ENCODE data around the gene IPO8.
"Not testable (repeated sequence)": the region's sequence is repeated elsewhere in the genome, so short reads cannot be mapped to it uniquely, and the experiment has no call there.

IPO8 gene

GRCh38 chr12:30599608-30600007, 96.1 kb downstream of the IPO8 start:
- no peak overlapping the region for H3K4me2 ChIP-seq (ENCODE audit: low read length)
- H2BK5ac ChIP-seq (ENCODE audit: low read length), result no peak overlapping the region
- H3K4ac ChIP-seq (ENCODE audit: low read depth, low read length), result no peak overlapping the region
- no peak overlapping the region for H4K5ac ChIP-seq (ENCODE audit: low read length)
- H3K79me1 ChIP-seq (ENCODE audit: low read length), result no peaks in the 10 kb centered on the region
- no peak overlapping the region for H4K8ac ChIP-seq (ENCODE audit: low read depth, low read length)
- no peak overlapping the region for H3K27ac ChIP-seq (ENCODE audit: low read depth, low read length)
- no peak overlapping the region for H3K23ac ChIP-seq (ENCODE audit: low read length)
- H2AK5ac ChIP-seq (ENCODE audit: low read length), result no peak overlapping the region
- no peak overlapping the region for H2BK15ac ChIP-seq (replicated peaks; ENCODE audit: low read depth)
- H3K4me1 ChIP-seq (ENCODE audit: control insufficient read depth, low read depth, low read length), result no peaks in the 10 kb centered on the region
- H2BK120ac ChIP-seq (ENCODE audit: low read depth, low read length), result no peak overlapping the region
- WGBS (ENCODE audit: extremely low coverage, insufficient coverage, low lambda C conversion rate), result no CpG with 5 or more reads among the region's 2 CpGs
- H3K79me2 ChIP-seq (ENCODE audit: control insufficient read depth, insufficient read depth, low read length), result no peaks in the 10 kb centered on the region
- H3K27me3 ChIP-seq (ENCODE audit: insufficient read depth, low read length, poor library complexity), result no peaks in the 10 kb centered on the region
- no peak overlapping the region for H3K9ac ChIP-seq (ENCODE audit: low read length)
- no peak overlapping the region for H3K4me3 ChIP-seq (ENCODE audit: low read length)
- DNase-seq, result no peak
- no peak overlapping the region for H3K18ac ChIP-seq (ENCODE audit: low read length)
- no peaks in the 10 kb centered on the region for H3K36me3 ChIP-seq (ENCODE audit: control insufficient read depth, insufficient read depth, low read length)
- no peak overlapping the region for H3K56ac ChIP-seq (ENCODE audit: low read length)

- H2BK5ac ChIP-seq (ENCODE audit: low read length), result no peak overlapping the region
- H4K8ac ChIP-seq (ENCODE audit: low read depth, low read length), result no peak overlapping the region
- H3K56ac ChIP-seq (ENCODE audit: low read length), result no peak overlapping the region
- no peak overlapping the region for H4K5ac ChIP-seq (ENCODE audit: low read length)
- WGBS (ENCODE audit: extremely low coverage, insufficient coverage, low lambda C conversion rate), result no CpG with 5 or more reads among the region's 7 CpGs
- H3K79me2 ChIP-seq (ENCODE audit: control insufficient read depth, insufficient read depth, low read length), result no peaks in the 10 kb centered on the region
- H2BK120ac ChIP-seq (ENCODE audit: low read depth, low read length), result no peak overlapping the region
- no peak overlapping the region for H3K23ac ChIP-seq (ENCODE audit: low read length)
- no peak overlapping the region for H2BK15ac ChIP-seq (replicated peaks; ENCODE audit: low read depth)
- no peak for DNase-seq
- H3K9ac ChIP-seq (ENCODE audit: low read length), result no peak overlapping the region
- no peak overlapping the region for H3K4ac ChIP-seq (ENCODE audit: low read depth, low read length)
- H2AK5ac ChIP-seq (ENCODE audit: low read length), result no peak overlapping the region
- no peaks in the 10 kb centered on the region for H3K4me1 ChIP-seq (ENCODE audit: control insufficient read depth, low read depth, low read length)
- H3K4me2 ChIP-seq (ENCODE audit: low read length), result no peak overlapping the region
- no peak overlapping the region for H3K4me3 ChIP-seq (ENCODE audit: low read length)
- H3K18ac ChIP-seq (ENCODE audit: low read length), result no peak overlapping the region
- no peaks in the 10 kb centered on the region for H3K79me1 ChIP-seq (ENCODE audit: low read length)
- no peaks in the 10 kb centered on the region for H3K36me3 ChIP-seq (ENCODE audit: control insufficient read depth, insufficient read depth, low read length)
- no peaks in the 10 kb centered on the region for H3K27me3 ChIP-seq (ENCODE audit: insufficient read depth, low read length, poor library complexity)
- no peak overlapping the region for H3K27ac ChIP-seq (ENCODE audit: low read depth, low read length)
These were observed 96.8 kb downstream of the IPO8 start for GRCh38 chr12:30598889-30599288.

- WGBS (ENCODE audit: extremely low coverage, insufficient coverage, low lambda C conversion rate), result no CpG with 5 or more reads among the region's 5 CpGs
- Histone ChIP-seq H3K4me1 (ENCODE audit: control insufficient read depth, low read depth, low read length) (no peaks in the 10 kb centered on the region), H3K23ac (ENCODE audit: low read length) (no peak overlapping the region), H2BK120ac (ENCODE audit: low read depth, low read length) (no peak overlapping the region), H3K27me3 (ENCODE audit: insufficient read depth, low read length, poor library complexity) (no peaks in the 10 kb centered on the region), H3K4me3 (ENCODE audit: low read length) (no peak overlapping the region), H2BK5ac (ENCODE audit: low read length) (no peak overlapping the region), H2BK15ac (replicated peaks; ENCODE audit: low read depth) (no peak overlapping the region), H3K79me2 (ENCODE audit: control insufficient read depth, insufficient read depth, low read length) (no peaks in the 10 kb centered on the region), H2AK5ac (ENCODE audit: low read length) (no peak overlapping the region), H4K5ac (ENCODE audit: low read length) (no peak overlapping the region), H3K9ac (ENCODE audit: low read length) (no peak overlapping the region), H3K4me2 (ENCODE audit: low read length) (no peak overlapping the region), H3K27ac (ENCODE audit: low read depth, low read length) (no peak overlapping the region), H3K4ac (ENCODE audit: low read depth, low read length) (no peak overlapping the region), H3K18ac (ENCODE audit: low read length) (no peak overlapping the region), H3K36me3 (ENCODE audit: control insufficient read depth, insufficient read depth, low read length) (no peaks in the 10 kb centered on the region), H3K79me1 (ENCODE audit: low read length) (no peaks in the 10 kb centered on the region), H4K8ac (ENCODE audit: low read depth, low read length) (no peak overlapping the region), H3K56ac (ENCODE audit: low read length) (no peak overlapping the region)
- DNase-seq, result no peak
These were observed 99.9 kb downstream of the IPO8 start for GRCh38 chr12:30595742-30596141.

- no peak overlapping the region for H3K56ac ChIP-seq (ENCODE audit: low read length)
- H3K4me1 ChIP-seq (ENCODE audit: control insufficient read depth, low read depth, low read length), result no peaks in the 10 kb centered on the region
- no peak overlapping the region for H3K18ac ChIP-seq (ENCODE audit: low read length)
- H4K8ac ChIP-seq (ENCODE audit: low read depth, low read length), result no peak overlapping the region
- WGBS (ENCODE audit: extremely low coverage, insufficient coverage, low lambda C conversion rate), result no CpG with 5 or more reads among the region's 1 CpG
- no peak overlapping the region for H2AK5ac ChIP-seq (ENCODE audit: low read length)
- H3K4me3 ChIP-seq (ENCODE audit: low read length), result no peak overlapping the region
- H3K9ac ChIP-seq (ENCODE audit: low read length), result no peak overlapping the region
- no peaks in the 10 kb centered on the region for H3K79me2 ChIP-seq (ENCODE audit: control insufficient read depth, insufficient read depth, low read length)
- H3K4ac ChIP-seq (ENCODE audit: low read depth, low read length), result no peak overlapping the region
- H2BK5ac ChIP-seq (ENCODE audit: low read length), result no peak overlapping the region
- H3K27me3 ChIP-seq (ENCODE audit: insufficient read depth, low read length, poor library complexity), result no peaks in the 10 kb centered on the region
- no peak overlapping the region for H2BK15ac ChIP-seq (replicated peaks; ENCODE audit: low read depth)
- no peaks in the 10 kb centered on the region for H3K36me3 ChIP-seq (ENCODE audit: control insufficient read depth, insufficient read depth, low read length)
- H3K27ac ChIP-seq (ENCODE audit: low read depth, low read length), result no peak overlapping the region
- no peak for DNase-seq
- no peak overlapping the region for H3K23ac ChIP-seq (ENCODE audit: low read length)
- H2BK120ac ChIP-seq (ENCODE audit: low read depth, low read length), result no peak overlapping the region
- no peak overlapping the region for H4K5ac ChIP-seq (ENCODE audit: low read length)
- H3K79me1 ChIP-seq (ENCODE audit: low read length), result no peaks in the 10 kb centered on the region
- no peak overlapping the region for H3K4me2 ChIP-seq (ENCODE audit: low read length)
These were observed 101.2 kb downstream of the IPO8 start for GRCh38 chr12:30594509-30594908.

- not testable (repeated sequence) for H3K36me3 ChIP-seq (ENCODE audit: control insufficient read depth, insufficient read depth, low read length); H3K27ac ChIP-seq (ENCODE audit: low read depth, low read length); H4K8ac ChIP-seq (ENCODE audit: low read depth, low read length); H3K27me3 ChIP-seq (ENCODE audit: insufficient read depth, low read length, poor library complexity); H3K23ac ChIP-seq (ENCODE audit: low read length); H3K4me1 ChIP-seq (ENCODE audit: control insufficient read depth, low read depth, low read length); H2AK5ac ChIP-seq (ENCODE audit: low read length); H2BK120ac ChIP-seq (ENCODE audit: low read depth, low read length); H4K5ac ChIP-seq (ENCODE audit: low read length); H3K4ac ChIP-seq (ENCODE audit: low read depth, low read length); H3K4me3 ChIP-seq (ENCODE audit: low read length); H2BK15ac ChIP-seq (replicated peaks; ENCODE audit: low read depth); H3K4me2 ChIP-seq (ENCODE audit: low read length); H3K18ac ChIP-seq (ENCODE audit: low read length); H3K79me2 ChIP-seq (ENCODE audit: control insufficient read depth, insufficient read depth, low read length); H3K79me1 ChIP-seq (ENCODE audit: low read length); H3K56ac ChIP-seq (ENCODE audit: low read length); H3K9ac ChIP-seq (ENCODE audit: low read length); H2BK5ac ChIP-seq (ENCODE audit: low read length); DNase-seq
- no CpG with 5 or more reads among the region's 13 CpGs for WGBS (ENCODE audit: extremely low coverage, insufficient coverage, low lambda C conversion rate)
These were observed 107.1 kb downstream of the IPO8 start for GRCh38 chr12:30588572-30588971.

- Histone ChIP-seq H2BK5ac (ENCODE audit: low read length) (no peak overlapping the region), H3K4me2 (ENCODE audit: low read length) (no peak overlapping the region), H2AK5ac (ENCODE audit: low read length) (no peak overlapping the region), H3K9ac (ENCODE audit: low read length) (no peak overlapping the region), H4K8ac (ENCODE audit: low read depth, low read length) (no peak overlapping the region), H3K36me3 (ENCODE audit: control insufficient read depth, insufficient read depth, low read length) (no peaks in the 10 kb centered on the region), H3K27ac (ENCODE audit: low read depth, low read length) (no peak overlapping the region), H3K23ac (ENCODE audit: low read length) (no peak overlapping the region), H4K5ac (ENCODE audit: low read length) (no peak overlapping the region), H3K79me1 (ENCODE audit: low read length) (no peaks in the 10 kb centered on the region), H2BK15ac (replicated peaks; ENCODE audit: low read depth) (no peak overlapping the region), H3K27me3 (ENCODE audit: insufficient read depth, low read length, poor library complexity) (no peaks in the 10 kb centered on the region), H3K4me1 (ENCODE audit: control insufficient read depth, low read depth, low read length) (no peaks in the 10 kb centered on the region), H2BK120ac (ENCODE audit: low read depth, low read length) (no peak overlapping the region), H3K4ac (ENCODE audit: low read depth, low read length) (no peak overlapping the region), H3K79me2 (ENCODE audit: control insufficient read depth, insufficient read depth, low read length) (no peaks in the 10 kb centered on the region), H3K56ac (ENCODE audit: low read length) (no peak overlapping the region), H3K4me3 (ENCODE audit: low read length) (no peak overlapping the region), H3K18ac (ENCODE audit: low read length) (no peak overlapping the region)
- WGBS (ENCODE audit: extremely low coverage, insufficient coverage, low lambda C conversion rate), result no CpG with 5 or more reads among the region's 1 CpG
- no peak for DNase-seq
These were observed 107.9 kb downstream of the IPO8 start for GRCh38 chr12:30587782-30588181.

Data from mesendoderm (in vitro differentiated cells).